ENCODE results near the gene PANK2.

DNA sequence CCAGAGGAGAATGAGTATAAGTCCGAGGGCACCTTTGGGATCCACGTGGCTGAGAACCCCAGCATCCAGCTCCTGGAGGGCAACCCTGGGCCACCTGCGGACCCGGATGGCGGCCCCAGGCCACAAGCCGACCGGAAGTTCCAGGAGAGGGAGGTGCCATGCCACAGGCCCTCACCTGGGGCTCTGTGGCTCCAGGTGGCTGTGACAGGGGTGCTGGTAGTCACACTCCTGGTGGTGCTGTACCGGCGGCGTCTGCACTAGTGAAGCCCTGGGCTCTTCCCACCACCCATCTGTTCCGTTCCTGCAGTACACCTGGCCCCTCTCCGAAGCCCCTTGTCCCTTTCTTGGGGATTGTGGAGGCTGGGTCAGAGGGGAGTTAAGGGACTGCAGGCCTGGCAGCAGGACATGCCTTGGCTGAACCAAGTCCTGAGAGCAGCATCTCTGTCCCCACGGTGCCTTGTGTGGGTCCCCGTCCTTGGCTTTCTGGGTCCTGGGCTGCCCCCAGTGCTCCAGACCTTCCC, 23.2 kb upstream of the PANK2 start:
- TF ChIP-seq, protein P1, sequence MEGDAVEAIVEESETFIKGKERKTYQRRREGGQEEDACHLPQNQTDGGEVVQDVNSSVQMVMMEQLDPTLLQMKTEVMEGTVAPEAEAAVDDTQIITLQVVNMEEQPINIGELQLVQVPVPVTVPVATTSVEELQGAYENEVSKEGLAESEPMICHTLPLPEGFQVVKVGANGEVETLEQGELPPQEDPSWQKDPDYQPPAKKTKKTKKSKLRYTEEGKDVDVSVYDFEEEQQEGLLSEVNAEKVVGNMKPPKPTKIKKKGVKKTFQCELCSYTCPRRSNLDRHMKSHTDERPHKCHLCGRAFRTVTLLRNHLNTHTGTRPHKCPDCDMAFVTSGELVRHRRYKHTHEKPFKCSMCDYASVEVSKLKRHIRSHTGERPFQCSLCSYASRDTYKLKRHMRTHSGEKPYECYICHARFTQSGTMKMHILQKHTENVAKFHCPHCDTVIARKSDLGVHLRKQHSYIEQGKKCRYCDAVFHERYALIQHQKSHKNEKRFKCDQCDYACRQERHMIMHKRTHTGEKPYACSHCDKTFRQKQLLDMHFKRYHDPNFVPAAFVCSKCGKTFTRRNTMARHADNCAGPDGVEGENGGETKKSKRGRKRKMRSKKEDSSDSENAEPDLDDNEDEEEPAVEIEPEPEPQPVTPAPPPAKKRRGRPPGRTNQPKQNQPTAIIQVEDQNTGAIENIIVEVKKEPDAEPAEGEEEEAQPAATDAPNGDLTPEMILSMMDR (conservative IDR thresholded peaks at IDR 0.05; ENCODE audit: low read depth, low read length) = no peak
- no peak for TF ChIP-seq EZH2 (IDR thresholded peaks at IDR 0.05; ENCODE audit: low read length, unreplicated experiment)
- no peak for TF ChIP-seq EZH2phosphoT487 (IDR thresholded peaks at IDR 0.05; ENCODE audit: borderline replicate concordance, low read length)

Data from PC-3 (cell line).